Keratinocyte (primary cell): ENCODE data around the gene FOXQ1. TPM values are rescaled to one million over a fixed set of nuclear protein-coding genes. Genes with fewer than 3 reads are reported as not detected.

ENCODE experiments used
- DNase-seq: peaks from one replicate; pipeline ENCODE4 v3.0.0-alpha.2; 2011; ENCODE audit warnings: low read depth, missing footprints, low spot score
- FAIRE-seq: peaks from 2 replicates; lab custom pipeline; 2011; peaks lifted over from hg19 to GRCh38; lab: Jason Lieb, UNC
- H2AFZ ChIP-seq: 2 replicates; pipeline ENCODE4 v1.6.0; 2012; ENCODE audit warnings: low read length, control low read depth, inconsistent platforms; ENCODE audit not compliant: control insufficient read depth
- H3K27ac ChIP-seq: 2 replicates; pipeline ENCODE4 v1.5.1; 2011; ENCODE audit warnings: low read length; ENCODE audit not compliant: control insufficient read depth, insufficient read depth
- H3K27me3 ChIP-seq: 3 replicates; pipeline ENCODE4 v1.6.0; 2011; ENCODE audit warnings: low read length; ENCODE audit not compliant: control insufficient read depth, insufficient read depth; ENCODE audit errors: extremely low read depth
- H3K36me3 ChIP-seq, 2 experiments: 2 replicates in 1 of 2; 3 replicates in 1 of 2; pipeline ENCODE4 v1.5.1; 2011; ENCODE audit warnings: low read length in 2 of 2, mild to moderate bottlenecking in 1 of 2; ENCODE audit not compliant: control insufficient read depth in 2 of 2, insufficient read depth in 2 of 2; ENCODE audit errors: extremely low read depth in 1 of 2
- H3K4me1 ChIP-seq: 3 replicates; pipeline ENCODE4 v1.5.1; 2011; ENCODE audit warnings: low read length; ENCODE audit not compliant: control insufficient read depth, insufficient read depth; ENCODE audit errors: extremely low read depth
- H3K4me2 ChIP-seq: 3 replicates; pipeline ENCODE4 v1.6.0; 2011; ENCODE audit warnings: low read depth, low read length; ENCODE audit not compliant: control insufficient read depth, insufficient read depth; ENCODE audit errors: extremely low read depth
- H3K4me3 ChIP-seq, 3 experiments: fragments of 200-600 bp in 1 of 3; sonication (generic) in 1 of 3; 2 replicates in 2 of 3; 3 replicates in 1 of 3; pipeline ENCODE4 v1.5.1; 2011 to 2016; ENCODE audit warnings: low read length in 3 of 3, mild to moderate bottlenecking in 3 of 3, control low read depth in 2 of 3, inconsistent platforms in 1 of 3, low read depth in 1 of 3, mixed read lengths in 1 of 3, mixed run types in 1 of 3, moderate library complexity in 1 of 3; ENCODE audit not compliant: control insufficient read depth in 2 of 3, insufficient read depth in 2 of 3; ENCODE audit errors: extremely low read depth in 1 of 3
- H3K79me2 ChIP-seq: 2 replicates; pipeline ENCODE4 v1.6.0; 2012; ENCODE audit warnings: low read length; ENCODE audit not compliant: control insufficient read depth, insufficient read depth
- H3K9ac ChIP-seq: 3 replicates; pipeline ENCODE4 v1.6.0; 2011; ENCODE audit warnings: low read length; ENCODE audit not compliant: control insufficient read depth, insufficient read depth; ENCODE audit errors: extremely low read depth
- H3K9me1 ChIP-seq: 3 replicates; pipeline ENCODE4 v1.6.0; 2011; ENCODE audit warnings: low read length; ENCODE audit not compliant: control insufficient read depth, insufficient read depth; ENCODE audit errors: extremely low read depth
- H3K9me3 ChIP-seq: 2 replicates; pipeline ENCODE4 v1.5.1; 2012; ENCODE audit warnings: low read depth, low read length; ENCODE audit not compliant: control insufficient read depth
- H4K20me1 ChIP-seq: 3 replicates; pipeline ENCODE4 v1.6.0; 2011; ENCODE audit warnings: low read length; ENCODE audit not compliant: control insufficient read depth, insufficient read depth; ENCODE audit errors: extremely low read depth
- CTCF ChIP-seq, 3 experiments: IDR thresholded peaks in 1 of 3; conservative IDR thresholded peaks in 1 of 3; optimal IDR thresholded peaks in 1 of 3; 2 replicates in 2 of 3; 3 replicates in 1 of 3; pipeline versions ENCODE3 to v1.5.1; 2011; ENCODE audit warnings: low read length in 3 of 3, mild to moderate bottlenecking in 3 of 3, moderate library complexity in 2 of 3, control low read depth in 1 of 3, inconsistent platforms in 1 of 3; ENCODE audit not compliant: insufficient read depth in 2 of 3; ENCODE audit errors: extremely low read depth in 1 of 3
- EZH2 ChIP-seq: IDR thresholded peaks from one replicate; pipeline ENCODE4 v1.6.1; 2012; ENCODE audit warnings: inconsistent platforms, mild to moderate bottlenecking, low read length, moderate library complexity
- dilution Hi-C: fragments of 300-500 bp; cut with MboI; formaldehyde crosslinking; loops from one replicate; pipeline ENCODE4 v1.7.0; 2020; ENCODE audit warnings: low sequenced_read_pairs; ENCODE audit not compliant: extremely low pct_ligation_motif_present
- polyA plus RNA-seq, 5 experiments: library from polyadenylated mRNA; depleted of rRNA in 3 of 5; stranded (reverse) in 3 of 5; stranded (forward) in 1 of 5; unstranded in 1 of 5; fragments of >200 nt; gene quantifications; 1 replicate in 1 of 5; 2 replicates in 3 of 5; 3 replicates in 1 of 5; pipeline versions ENCODE4 v1.2.1 to v1.2.3, GENCODE V29; 2011 to 2012; ENCODE audit warnings: missing spikeins in 2 of 5, low read depth in 1 of 5, low replicate concordance in 1 of 5

FOXQ1 gene
- polyA plus RNA-seq, 1 donor (not counting 4 experiments of a cell fraction or from before 2014, with no cell fraction given) = 5.4 TPM

GRCh38 chr6:1346558-1347091, 34.7 kb downstream of the FOXQ1 start:
- DNase-seq = no peak
- Histone ChIP-seq H2AFZ (no peak overlapping the region), H3K36me3 (no peaks in the 10 kb centered on the region), H3K4me3 (no peak overlapping the region), H3K9ac (no peak overlapping the region), H3K9me3 (no peaks in the 10 kb centered on the region), H3K4me1 (no peaks in the 10 kb centered on the region), H3K27ac (no peak overlapping the region), H3K79me2 (no peaks in the 10 kb centered on the region), H3K4me2 (no peak overlapping the region), H3K27me3 (no peaks in the 10 kb centered on the region), H3K9me1 (no peaks in the 10 kb centered on the region), H4K20me1 (no peaks in the 10 kb centered on the region)
- TF ChIP-seq CTCF (optimal IDR thresholded peaks at IDR 0.05 in 1 of 3, IDR thresholded peaks at IDR 0.05 in 1 of 3, conservative IDR thresholded peaks at IDR 0.05 in 1 of 3; ENCODE audit: extremely low read depth in 1 of 3, insufficient read depth in 2 of 3, low read length in 3 of 3) = no peak
- TF ChIP-seq EZH2 = no peak
- FAIRE-seq = peak; percentile 74
- dilution Hi-C loops = no loop called here

GRCh38 chr6:1347161-1347560, 35.3 kb downstream of the FOXQ1 start:
- H3K27ac ChIP-seq = no peak overlapping the region
- H2AFZ ChIP-seq = no peak overlapping the region
- dilution Hi-C loops = no loop called here
- H3K36me3 ChIP-seq = no peaks in the 10 kb centered on the region
- H3K4me3 ChIP-seq = no peak overlapping the region
- H3K4me2 ChIP-seq = no peak overlapping the region
- no peaks in the 10 kb centered on the region for H3K27me3 ChIP-seq
- no peak for TF ChIP-seq CTCF (optimal IDR thresholded peaks at IDR 0.05 in 1 of 3, IDR thresholded peaks at IDR 0.05 in 1 of 3, conservative IDR thresholded peaks at IDR 0.05 in 1 of 3; ENCODE audit: extremely low read depth in 1 of 3, insufficient read depth in 2 of 3, low read length in 3 of 3)
- TF ChIP-seq EZH2 = no peak
- H4K20me1 ChIP-seq = no peaks in the 10 kb centered on the region
- FAIRE-seq (no peak), DNase-seq (no peak)
- no peaks in the 10 kb centered on the region for H3K79me2 ChIP-seq
- no peaks in the 10 kb centered on the region for H3K9me3 ChIP-seq
- H3K4me1 ChIP-seq = no peaks in the 10 kb centered on the region
- H3K9ac ChIP-seq = no peak overlapping the region
- no peaks in the 10 kb centered on the region for H3K9me1 ChIP-seq
